GM19043 (cell line): ENCODE results near the gene PLEKHM2.

Experiments used
- ATAC-seq: cut with Tn5 transposase; IDR thresholded peaks from one replicate; pipeline ENCODE4 v1.9.1; 2021; ENCODE audit warnings: low read depth; ENCODE audit not compliant: unreplicated experiment

The PLEKHM2 gene

GRCh38 chr1:15724949-15725880, 41.1 kb downstream of the PLEKHM2 start:
- no peak for ATAC-seq

GRCh38 chr1:15726508-15726907, 42.4 kb downstream of the PLEKHM2 start:
- no peak for ATAC-seq

- ATAC-seq: no peak
These were observed 42.9 kb downstream of the PLEKHM2 start for GRCh38 chr1:15727021-15727420.

GRCh38 chr1:15727424-15727823, 43.3 kb downstream of the PLEKHM2 start:
- no peak for ATAC-seq

- ATAC-seq: no peak
These were observed 43.9 kb downstream of the PLEKHM2 start for GRCh38 chr1:15727866-15728534.

GRCh38 chr1:15728937-15729657, 45.0 kb downstream of the PLEKHM2 start:
- no peak for ATAC-seq

- no peak for ATAC-seq
These were observed 46.3 kb downstream of the PLEKHM2 start for GRCh38 chr1:15730423-15730822.

GRCh38 chr1:15730936-15731335, 46.8 kb downstream of the PLEKHM2 start:
- ATAC-seq: no peak

- no peak for ATAC-seq
These were observed 47.9 kb downstream of the PLEKHM2 start for GRCh38 chr1:15731735-15732685.

GRCh38 chr1:15732686-15733081, 48.6 kb downstream of the PLEKHM2 start:
- ATAC-seq: no peak

- no peak for ATAC-seq
These were observed 49.2 kb downstream of the PLEKHM2 start for GRCh38 chr1:15733218-15733725.

GRCh38 chr1:15733726-15734226, 49.7 kb downstream of the PLEKHM2 start:
- no peak for ATAC-seq

GRCh38 chr1:15734296-15734695, 50.2 kb downstream of the PLEKHM2 start:
- ATAC-seq: no peak

- ATAC-seq: no peak
These were observed 50.8 kb downstream of the PLEKHM2 start for GRCh38 chr1:15734901-15735300.

GRCh38 chr1:15735304-15736037, 51.4 kb downstream of the PLEKHM2 start:
- no peak for ATAC-seq

- ATAC-seq: no peak
These were observed 52.1 kb downstream of the PLEKHM2 start, which contains the start of gene SLC25A34 for GRCh38 chr1:15736038-15736891. SLC25A34 (plus strand) TSS chr1:15736258; CDS start chr1:15736486, 228 bp downstream.

- no peak for ATAC-seq
These were observed 52.8 kb downstream of the PLEKHM2 start for GRCh38 chr1:15736892-15737261.
